ENCODE measurements around the gene SCNN1B.
"Not testable (repeated sequence)": the region's sequence is repeated elsewhere in the genome, so short reads cannot be mapped to it uniquely, and the experiment has no call there.

SCNN1B gene

DNA sequence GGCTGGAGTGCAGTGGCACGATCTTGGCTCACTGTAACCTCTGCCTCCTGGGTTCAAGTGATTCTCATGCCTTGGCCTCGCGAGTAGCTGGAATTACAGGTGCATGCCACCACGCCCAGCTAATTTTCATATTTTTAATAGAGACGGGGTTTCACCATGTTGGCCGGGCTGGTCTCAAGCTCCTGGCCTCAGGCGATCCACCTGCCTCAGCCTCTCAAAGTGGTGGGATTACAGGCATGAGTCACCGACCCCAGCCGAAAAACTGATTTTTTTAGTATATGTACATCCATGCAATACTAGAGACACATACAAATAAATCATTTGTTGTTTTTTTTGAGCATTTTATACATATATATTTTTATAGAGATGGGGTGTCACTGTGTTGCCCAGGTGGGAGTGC, 79.6 kb downstream of the SCNN1B start:
- not testable (repeated sequence) for DNase-seq

DNA sequence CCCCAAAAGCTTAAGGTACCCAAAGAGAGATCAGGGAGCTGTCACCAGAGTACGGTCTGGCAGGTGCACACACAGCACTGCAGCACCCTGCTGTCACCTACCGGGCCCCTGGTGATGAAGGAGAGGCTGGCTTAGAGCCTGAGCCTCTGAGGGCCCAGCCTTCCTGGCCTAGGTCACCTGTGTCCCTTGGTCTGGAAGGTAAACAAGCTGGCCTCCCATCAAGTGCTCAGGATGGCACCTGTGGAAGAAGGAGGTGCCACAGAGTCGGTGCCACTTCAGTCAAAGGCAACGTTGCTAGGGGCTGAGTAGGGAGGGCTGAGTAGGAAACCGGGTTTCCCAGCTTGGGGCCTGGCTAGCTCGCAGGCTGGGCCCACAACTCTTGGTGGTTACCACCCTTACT, 80.2 kb downstream of the SCNN1B start:
- DNase-seq: no peak

DNA sequence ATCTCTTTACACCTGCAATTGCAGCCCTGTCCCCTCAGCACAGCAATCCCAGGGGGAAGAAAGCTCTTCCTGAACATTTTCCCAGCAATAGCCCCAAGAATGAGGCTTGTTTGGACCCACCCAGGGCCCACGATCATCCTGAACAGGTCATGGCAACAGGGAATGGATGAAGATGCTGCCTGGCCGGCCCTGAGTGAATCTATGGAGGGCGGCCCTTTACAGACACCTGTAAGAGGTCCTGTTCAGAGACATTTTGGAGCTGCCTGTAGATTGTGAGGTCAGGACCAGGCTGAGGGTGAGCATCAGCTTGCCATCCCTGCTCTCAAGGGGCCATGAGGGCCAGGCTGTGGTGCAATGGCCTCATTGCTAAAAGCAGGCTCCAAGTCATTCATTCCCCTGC, 81.8 kb downstream of the SCNN1B start:
- DNase-seq: no peak

DNA sequence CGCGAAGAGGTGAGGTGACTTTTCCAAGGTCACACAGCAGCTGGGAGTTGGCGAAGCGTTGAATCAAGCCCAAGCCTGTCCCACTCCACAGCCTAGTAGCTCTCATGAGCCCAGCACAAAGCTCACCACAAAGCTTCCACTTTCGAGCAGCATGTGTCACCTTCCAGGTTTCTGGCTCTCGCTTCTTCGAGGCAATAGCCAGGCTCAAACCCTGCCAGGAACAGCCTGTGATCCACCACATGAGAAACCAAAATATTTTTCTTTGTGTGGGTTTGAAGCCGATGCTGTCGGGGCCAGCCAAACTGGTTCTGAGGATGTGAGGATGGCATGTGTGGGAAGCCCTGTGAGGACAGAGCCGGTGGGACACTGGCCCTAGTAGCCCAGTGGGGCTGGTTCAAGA, 82.8 kb downstream of the SCNN1B start:
- no peak for DNase-seq

DNA sequence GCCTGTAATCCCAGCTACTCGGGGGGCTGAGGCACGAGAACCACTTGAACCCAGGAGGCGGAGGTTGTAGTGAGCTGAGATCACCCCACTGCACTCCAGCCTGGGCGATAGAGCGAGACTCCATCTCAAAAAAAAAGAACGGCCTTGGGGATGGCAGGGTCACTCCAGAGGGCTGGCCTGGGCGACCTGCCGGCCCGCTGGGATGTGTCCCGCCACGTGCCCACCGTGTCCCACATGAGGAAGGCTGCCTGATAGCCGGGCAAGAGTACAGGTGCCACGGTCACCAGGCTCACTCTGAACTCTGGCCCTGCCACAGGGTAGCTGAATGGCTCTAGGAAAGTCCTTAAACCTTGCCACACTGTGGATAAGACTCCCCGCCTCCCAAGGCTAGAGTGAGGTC, 83.3 kb downstream of the SCNN1B start:
- no peak for DNase-seq

DNA sequence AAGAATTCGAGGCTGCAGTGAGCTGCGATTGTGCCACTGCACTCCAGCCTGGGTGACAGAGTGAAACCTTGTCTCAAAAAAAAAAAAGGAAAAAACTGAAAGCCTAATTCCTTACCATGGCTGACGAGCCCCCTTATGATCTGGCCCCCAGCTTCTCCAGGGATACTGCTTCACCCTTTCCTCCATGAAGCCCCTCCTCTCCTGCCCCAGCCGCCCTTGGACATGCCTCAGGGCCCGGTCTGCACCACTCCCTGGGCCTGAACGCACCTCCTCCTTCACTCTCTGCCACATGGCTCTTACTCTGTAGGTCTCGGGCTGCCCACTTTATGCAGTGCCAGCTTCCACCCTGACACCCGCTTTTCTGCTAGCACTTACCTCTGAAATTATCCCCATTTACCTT, 85.6 kb downstream of the SCNN1B start:
- no peak for DNase-seq

DNA sequence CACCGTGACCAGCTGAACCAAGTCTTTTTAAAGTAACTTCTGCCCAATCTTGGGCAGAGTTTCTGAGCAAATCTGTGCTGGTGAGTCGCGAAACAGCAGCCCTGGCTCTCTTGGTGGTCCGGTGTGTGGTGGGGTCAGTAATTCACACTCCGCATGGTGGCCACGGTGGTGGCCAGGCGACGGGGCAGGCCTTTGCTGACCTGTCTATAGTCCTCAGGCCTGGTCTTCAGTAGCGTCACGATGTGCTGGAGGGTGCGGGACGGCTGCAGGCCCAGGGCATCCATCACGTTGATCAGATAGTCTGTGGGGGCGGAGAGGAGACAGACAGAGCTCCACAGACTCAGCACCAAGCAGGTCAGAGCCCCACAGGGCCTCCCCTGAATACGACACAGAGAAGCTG, 86.7 kb downstream of the SCNN1B start:
- DNase-seq: no peak

DNA sequence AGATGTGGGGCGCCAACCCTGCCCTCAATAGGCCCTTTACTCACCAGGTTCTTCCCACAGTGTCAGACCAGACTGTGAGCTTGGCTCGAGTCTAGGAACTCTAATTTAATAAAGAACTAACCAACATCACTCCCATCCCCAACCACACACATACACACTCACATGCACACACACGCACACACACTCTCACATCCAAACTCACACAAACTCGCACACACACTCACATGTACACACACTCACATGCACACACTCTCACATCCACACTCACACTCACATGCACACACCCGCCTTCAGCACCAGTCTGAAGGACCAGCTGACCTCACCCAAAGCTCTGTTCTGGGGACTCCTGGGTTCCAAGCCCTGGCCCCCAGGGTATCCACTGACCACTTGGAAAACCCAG, 87.1 kb downstream of the SCNN1B start:
- DNase-seq: no peak

DNA sequence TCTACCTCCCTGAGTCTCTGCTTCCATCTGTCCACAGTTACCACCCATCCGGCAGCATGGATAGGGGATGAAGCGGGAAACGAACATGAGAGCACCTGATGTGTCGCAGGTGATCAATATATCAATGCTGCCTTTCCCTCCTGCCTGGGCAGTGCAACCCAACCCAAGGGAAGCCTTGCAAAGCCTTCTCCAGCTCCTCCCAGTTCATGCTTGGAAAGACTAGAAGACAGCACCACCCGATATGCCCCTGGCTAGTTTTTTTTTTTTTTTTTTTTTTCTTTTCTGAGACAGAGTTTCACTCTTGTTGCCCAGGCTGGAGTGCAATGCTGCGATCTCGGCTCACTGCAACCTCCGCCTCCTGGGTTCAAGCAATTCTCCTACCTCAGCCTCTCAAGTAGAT, 87.8 kb downstream of the SCNN1B start:
- not testable (repeated sequence) for DNase-seq

DNA sequence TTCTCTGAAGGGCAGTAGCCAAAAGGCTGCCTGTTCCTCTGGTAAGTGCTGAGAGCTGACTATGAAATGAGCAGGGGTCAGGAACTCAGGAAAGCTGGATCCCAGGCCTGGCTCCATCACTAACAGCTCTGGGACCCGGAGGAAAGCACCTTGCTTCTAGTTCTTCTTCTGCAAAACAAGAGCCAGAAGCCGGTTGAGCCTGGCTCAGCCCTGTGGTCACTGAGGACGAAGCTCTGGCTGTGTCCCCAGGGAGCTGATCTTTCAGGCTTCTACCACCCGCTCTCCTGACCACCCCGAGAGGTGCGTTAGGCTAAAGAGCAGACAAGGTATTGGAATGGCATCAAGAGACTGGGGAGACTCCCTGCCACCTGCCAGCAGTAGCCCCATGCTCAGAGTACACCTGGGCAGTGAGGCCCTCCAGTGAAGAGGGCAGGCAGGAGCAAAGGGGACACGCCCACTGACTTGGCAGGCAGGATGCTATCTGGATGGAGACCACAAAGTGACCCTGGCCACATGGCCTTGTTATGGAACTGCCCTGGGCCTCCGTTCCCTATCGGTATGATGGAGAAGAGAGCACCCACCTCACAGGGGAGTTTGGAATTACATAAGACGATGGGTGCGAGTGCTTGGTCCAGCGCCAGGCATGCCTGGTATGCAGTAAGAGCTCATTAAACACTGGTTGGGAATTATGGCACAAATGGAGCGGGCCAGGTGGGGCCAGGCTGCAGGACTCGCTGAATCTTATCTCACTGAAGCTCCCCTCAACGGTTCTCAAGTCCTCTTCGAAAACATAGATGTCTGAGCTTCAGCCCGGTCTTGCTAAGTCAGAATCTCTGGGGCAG, 89.5 kb downstream of the SCNN1B start:
- no peak for DNase-seq

DNA sequence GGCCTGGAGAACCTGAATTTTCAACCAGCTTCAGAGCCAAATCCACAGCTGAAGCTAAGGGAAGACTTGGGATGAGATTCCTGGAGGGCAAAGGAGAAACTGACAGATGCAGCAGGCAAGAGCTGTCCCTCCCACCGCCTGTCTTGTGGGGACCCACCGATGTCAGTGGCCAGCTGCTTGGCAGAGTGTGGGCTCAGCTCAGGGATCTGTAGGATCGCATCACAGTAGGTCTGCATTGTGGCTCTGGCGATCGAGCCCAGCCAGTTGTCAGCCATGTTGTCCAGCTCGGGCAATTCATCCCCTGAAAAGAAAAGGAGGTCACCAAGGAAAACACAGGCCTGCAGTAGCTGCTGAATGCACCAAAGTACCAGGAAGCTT, 90.1 kb downstream of the SCNN1B start:
- DNase-seq: no peak

DNA sequence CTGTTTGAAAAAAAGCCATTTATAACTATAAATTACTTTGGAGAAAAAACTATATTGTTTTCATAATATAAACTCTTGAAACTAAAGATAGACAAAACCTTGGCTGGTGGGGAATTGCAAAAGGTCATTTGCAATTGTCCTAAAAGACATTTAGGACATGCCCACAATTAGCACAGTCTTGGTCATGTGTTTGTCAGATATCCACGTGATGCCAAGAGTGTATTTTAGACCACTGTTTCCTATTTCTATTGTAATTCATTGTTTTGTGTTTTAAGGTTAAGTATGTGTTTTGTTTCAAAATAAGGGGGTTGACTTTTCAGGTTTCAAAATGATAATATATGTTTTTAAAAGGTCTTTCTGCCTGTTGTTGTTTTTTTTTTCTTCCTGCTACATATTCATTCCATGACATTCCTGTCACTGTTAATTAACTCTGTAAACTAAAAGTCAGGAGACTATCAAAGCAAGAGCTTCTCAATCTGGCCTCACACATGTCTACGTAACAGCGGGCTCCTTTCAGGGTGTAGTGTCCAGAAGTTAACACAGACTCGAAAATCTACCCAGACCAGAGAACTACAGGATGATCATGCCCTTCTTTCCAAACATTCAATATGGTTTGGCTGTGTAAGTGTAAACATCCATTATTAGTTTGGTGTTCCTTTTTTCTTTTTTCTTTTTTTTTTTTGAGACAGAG, 92.2 kb downstream of the SCNN1B start:
- DNase-seq: no peak

DNA sequence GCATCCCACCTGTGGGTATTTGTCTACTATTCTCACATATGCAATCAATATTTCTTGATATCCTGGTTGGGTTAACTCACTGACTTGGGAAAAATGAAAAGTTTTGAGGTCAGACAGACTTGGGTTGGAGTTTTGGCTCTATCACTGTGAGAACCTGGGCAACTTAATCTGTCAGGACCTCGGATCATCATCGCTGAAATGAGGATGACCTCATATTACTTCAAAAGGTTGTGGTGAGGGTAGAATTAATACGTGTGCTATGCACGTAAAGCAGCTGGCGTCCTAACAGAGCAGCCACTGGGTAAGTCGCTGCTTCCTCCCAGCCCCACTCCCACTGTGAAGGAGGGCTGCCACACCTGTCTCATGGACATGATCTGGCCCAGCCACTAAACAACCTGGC, 93.6 kb downstream of the SCNN1B start:
- DNase-seq: no peak

DNA sequence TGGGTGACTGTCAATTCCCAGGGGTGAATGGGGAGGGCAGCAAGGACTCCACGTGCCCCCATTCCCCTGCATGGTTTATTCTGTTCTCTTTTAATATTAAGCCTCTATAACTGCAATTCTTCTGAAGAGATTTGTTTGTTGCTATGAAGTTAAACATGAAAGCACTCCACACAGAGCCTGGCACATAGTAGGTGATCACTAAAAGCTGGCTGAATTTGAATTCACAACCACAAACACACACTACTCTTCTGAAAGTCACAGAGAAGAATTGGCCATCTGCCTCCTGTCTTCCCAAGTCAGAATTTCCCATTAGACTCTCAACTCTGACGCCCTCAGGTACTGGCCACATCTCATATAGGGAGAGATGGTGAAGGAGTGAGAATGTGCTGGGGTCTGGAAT, 95.4 kb downstream of the SCNN1B start:
- no peak for DNase-seq

DNA sequence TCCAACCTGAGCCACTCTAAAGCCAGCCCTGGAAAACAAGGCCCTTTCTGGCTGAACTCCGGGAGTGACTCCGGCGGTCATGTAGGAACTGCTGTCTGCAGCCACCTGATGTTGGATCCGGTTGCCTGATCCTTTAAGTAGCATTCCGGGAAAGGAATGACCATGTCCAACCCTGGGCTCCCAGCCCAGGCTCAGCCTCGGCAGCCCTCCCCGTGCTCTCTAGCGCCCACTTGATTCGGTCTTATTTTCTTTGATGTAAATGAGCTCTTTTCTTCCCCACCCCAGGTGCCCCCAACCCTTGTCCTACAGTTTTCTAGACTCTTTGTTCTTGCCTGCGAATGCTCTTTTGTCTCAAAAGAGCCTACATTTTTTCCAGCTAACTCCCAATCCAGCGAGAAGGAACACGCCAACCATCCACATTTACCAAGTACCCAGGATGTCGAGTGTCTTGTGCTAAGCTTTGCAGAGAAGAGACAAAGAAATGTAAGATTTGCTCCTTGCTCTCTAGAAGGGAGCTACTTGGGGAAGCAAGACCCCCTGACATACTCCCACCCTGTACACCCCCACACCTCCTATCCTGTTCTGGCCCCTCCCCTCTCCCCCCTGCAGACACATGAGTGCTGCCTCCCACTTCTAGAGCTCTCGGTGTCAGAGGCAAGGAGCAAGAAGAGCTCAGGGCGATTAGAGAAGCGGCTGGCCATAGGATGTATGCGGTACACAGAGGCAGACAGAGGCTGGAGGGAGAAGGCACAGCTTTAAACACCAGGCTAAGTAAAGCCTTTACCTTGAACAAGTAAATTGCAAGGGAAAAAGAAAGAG, 97.1 kb downstream of the SCNN1B start:
- DNase-seq: no peak

DNA sequence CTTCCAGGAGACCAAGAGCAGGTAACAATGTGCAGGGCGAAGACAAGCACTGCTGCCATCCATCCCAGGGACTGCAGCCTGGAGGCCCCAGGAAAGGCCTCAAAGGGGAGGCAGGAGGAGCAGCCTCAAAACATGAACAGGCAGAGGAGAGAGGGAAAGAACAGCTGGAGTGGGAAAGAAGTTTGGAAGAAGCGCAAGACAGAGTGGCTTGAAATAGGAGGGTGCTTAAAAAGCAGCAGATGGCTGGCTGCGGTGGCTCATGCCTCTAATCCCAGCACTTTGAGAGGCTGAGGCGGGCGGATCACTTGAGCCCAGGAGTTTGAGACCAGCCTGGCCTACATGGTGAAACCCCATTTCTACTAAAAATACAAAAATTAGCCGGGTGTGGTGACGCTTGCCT, 98.3 kb downstream of the SCNN1B start:
- not testable (repeated sequence) for DNase-seq

DNA sequence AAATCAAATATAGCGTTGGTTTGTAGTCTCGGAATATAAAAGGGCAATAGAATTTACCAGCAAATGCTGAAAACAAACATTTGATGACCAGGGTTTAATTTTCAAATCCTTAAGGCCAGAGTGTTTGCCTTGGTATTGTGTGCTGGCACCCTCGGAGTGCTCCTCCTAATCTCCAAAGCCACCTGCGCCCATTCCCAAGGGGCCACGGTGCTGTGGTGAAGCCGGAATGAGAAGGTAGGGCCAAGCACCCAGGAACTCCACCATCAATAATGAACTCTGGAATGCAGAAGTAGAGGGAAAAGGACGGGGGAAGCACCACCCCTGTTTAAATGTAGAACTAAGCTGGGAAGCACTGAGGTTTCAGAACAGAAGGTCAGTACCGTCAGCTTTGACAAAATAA, 99.0 kb downstream of the SCNN1B start:
- DNase-seq: no peak

DNA sequence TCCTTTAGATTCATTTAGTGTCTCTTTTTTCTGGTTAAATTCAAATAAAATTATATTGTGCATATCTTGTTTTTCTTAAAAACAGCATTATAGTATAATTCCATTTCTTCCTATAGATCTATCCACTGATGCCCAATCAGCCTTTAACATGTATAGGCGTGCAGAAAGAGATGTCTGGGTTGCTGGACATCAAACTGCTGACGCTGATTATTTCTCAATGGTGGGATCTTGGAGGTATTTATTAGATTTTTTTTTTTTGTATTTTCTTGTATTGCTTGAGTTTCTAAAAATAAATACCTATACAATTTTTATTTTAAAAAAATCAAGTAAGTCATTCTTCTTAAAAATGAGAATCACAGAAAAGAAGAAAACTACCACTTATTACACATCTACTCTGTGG, 100.0 kb downstream of the SCNN1B start:
- no peak for DNase-seq

DNA sequence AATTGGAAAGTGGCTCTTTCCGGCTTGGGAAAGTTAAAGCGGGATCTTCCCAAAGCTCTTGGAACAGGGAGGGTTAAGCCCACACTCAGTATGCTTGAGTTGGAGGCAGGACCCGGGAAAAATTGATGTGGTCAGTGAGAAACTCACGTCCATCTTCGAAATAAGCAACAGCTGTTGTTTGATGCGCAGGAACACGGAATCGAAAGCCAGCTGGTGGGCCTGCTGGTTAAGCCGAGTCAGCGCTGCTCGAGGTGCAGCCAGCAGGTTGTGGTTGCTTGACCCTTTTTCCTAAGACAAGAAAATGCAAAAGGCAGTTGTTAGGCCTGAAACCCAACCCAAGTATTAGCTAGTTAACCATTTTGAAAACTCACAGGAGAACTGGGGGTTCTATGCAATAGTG, 101.4 kb downstream of the SCNN1B start:
- no peak for DNase-seq

DNA sequence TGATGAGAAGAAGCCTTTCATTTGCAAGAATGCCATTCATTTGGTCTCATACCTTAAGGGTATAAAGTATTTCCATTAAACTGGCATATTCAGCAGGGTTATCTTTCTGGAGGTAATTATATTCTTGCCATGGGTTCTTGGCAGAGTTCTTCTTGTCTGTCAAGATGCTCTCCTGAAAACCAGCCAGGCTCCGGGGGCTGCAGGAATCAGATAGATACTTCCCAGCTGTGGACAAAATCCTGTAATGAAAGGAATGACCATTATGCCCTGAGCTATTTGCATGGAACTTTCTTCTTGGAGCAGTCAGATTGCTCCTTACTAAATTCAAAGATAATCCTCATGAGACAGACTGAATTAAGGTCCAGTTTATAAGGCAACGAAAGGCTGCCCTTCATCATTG, 103.9 kb downstream of the SCNN1B start:
- no peak for DNase-seq

DNA sequence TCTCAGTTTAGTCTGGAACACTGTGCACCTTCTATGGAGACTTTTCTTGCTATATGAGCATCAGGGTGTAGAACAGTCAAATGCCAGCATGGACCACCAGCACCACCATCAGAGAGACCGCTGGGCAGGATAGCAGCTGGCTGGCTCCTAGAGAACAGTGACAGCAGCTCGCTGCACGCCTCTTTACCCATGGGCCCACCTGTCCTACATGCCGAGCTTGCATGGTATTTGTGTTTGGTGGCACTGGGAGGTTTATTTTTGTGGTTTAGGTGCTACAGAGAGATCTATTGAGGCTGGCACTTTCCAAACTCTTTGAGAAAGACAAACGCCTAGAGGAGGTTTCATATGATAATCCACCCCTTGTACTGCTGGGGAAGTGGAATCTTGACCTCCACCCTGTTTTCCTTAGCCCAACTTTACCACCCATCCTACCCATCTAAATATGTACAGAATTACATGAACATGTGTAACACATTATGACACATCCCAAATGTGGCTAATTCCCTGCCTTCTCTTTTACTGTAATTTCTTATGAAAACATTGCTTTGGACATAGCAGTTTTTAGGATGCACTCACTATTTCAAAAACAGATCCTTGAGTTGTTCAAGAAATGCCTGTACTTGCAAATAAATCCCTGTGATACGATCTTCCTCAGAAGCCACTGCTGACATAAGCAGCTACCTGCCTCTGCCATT, 104.6 kb downstream of the SCNN1B start:
- no peak for DNase-seq

DNA sequence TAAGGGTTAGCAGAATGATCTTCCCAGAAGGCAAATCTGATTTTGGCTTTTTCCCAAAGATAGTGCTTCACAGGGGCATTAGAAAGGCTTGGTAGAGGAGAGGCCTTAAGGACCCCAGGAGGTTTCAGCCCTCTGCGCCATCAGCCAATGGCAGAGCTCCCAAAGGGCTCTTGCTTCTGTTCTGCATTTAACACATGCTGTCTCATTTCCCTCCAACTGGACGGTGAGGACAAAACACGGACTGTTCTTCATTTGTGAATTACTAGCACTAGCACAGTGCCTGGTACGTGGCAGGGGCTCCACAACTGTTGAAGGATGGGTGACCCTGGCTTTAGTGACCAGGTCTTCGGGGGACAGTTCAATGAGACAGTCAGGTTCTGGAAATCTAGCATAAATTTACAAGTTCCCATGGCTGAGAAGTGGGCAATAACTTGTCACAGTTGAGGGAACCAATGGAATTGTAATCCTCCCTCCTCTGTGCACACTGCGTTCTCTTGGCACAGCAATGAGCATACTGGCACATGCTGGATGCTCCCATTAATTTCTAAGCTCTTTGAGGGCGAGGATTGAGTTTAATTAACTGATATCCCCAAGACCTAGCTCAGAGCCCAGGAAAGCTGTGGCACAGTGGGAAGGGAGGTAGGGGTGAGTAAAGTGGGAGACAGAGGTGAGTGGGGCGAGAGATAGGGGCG, 105.5 kb downstream of the SCNN1B start:
- DNase-seq: no peak
